AG09319 (cell line): Measurements from ENCODE around the gene KLK15.

Source experiments
- DNase-seq: peaks from one replicate; pipeline ENCODE4 v3.0.0-alpha.2; 2010; ENCODE audit warnings: low read depth; ENCODE audit errors: extremely low read depth
- CTCF ChIP-seq: IDR thresholded peaks from 2 replicates; pipeline ENCODE4 v1.5.1; 2011; ENCODE audit warnings: low read depth, mild to moderate bottlenecking, inconsistent platforms, low read length, moderate library complexity

KLK15 gene

DNA sequence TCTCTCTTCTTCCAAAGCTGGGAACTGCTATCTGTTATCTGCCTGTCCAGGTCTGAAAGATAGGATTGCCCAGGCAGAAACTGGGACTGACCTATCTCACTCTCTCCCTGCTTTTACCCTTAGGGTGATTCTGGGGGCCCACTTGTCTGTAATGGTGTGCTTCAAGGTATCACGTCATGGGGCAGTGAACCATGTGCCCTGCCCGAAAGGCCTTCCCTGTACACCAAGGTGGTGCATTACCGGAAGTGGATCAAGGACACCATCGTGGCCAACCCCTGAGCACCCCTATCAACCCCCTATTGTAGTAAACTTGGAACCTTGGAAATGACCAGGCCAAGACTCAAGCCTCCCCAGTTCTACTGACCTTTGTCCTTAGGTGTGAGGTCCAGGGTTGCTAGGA lies 26.5 kb upstream of the KLK15 start:
- no peak for DNase-seq
- no peak for TF ChIP-seq CTCF

- TF ChIP-seq CTCF, result no peak
- DNase-seq, result no peak
Observed at GRCh38 chr19:50858886-50859285, 25.5 kb upstream of the KLK15 start.

- TF ChIP-seq CTCF, result no peak
- no peak for DNase-seq
Observed at GRCh38 chr19:50857366-50857765, 24.0 kb upstream of the KLK15 start.

DNA sequence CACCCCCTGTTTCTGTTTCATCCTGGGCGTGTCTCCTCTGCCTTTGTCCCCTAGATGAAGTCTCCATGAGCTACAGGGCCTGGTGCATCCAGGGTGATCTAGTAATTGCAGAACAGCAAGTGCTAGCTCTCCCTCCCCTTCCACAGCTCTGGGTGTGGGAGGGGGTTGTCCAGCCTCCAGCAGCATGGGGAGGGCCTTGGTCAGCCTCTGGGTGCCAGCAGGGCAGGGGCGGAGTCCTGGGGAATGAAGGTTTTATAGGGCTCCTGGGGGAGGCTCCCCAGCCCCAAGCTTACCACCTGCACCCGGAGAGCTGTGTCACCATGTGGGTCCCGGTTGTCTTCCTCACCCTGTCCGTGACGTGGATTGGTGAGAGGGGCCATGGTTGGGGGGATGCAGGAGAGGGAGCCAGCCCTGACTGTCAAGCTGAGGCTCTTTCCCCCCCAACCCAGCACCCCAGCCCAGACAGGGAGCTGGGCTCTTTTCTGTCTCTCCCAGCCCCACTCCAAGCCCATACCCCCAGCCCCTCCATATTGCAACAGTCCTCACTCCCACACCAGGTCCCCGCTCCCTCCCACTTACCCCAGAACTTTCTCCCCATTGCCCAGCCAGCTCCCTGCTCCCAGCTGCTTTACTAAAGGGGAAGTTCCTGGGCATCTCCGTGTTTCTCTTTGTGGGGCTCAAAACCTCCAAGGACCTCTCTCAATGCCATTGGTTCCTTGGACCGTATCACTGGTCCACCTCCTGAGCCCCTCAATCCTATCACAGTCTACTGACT lies 21.4 kb upstream of the KLK15 start, which contains the start of gene KLK3:
KLK3 (plus strand) TSS at position 280 of the 775 bp plus-strand sequence; CDS start at position 321, 41 bp downstream.
- no peak for TF ChIP-seq CTCF
- no peak for DNase-seq

- no peak for TF ChIP-seq CTCF
- DNase-seq, result no peak
Observed at GRCh38 chr19:50851620-50852019, 18.2 kb upstream of the KLK15 start.

DNA sequence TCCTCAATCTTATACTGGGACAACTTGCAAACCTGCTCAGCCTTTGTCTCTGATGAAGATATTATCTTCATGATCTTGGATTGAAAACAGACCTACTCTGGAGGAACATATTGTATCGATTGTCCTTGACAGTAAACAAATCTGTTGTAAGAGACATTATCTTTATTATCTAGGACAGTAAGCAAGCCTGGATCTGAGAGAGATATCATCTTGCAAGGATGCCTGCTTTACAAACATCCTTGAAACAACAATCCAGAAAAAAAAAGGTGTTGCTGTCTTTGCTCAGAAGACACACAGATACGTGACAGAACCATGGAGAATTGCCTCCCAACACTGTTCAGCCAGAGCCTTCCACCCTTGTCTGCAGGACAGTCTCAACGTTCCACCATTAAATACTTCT lies 17.4 kb upstream of the KLK15 start:
- no peak for TF ChIP-seq CTCF
- no peak for DNase-seq

DNA sequence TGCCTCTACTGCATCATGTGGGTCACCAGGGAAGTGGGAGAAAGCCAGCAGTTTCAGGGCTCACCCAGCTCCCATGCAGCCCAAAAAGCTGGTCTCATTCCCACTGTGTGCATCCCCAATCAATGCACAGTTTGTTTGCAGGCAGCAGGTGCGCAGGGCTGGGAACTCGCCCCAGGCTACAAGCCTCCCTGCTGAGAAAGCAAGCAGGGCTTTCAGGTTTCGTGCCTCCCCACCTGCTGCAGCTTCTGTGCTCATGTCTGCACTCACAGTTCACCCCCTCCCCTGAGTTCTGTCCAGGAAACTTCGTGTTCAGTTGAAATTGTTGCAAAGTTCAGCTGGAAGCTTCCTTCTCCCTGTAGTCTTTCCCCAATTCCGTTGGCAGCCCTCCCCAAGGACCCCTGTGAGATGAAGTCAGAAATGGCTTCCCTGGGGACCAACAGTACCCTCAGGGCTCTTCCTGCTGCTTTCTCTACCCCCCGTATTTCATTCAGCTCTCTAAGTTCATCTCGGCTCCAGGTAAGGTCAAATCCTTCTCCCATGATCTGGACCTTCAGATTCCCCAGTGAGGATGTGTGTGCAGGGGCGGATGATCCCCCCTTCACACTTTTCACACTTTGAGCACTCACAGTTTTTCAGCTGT lies 11.0 kb upstream of the KLK15 start:
- no peak for DNase-seq
- TF ChIP-seq CTCF, result no peak
